Hepatocyte (in vitro differentiated cells): ENCODE results near the gene PDE1C. TPM values are rescaled to one million over a fixed set of nuclear protein-coding genes. Genes with fewer than 3 reads are reported as not detected.

Source experiments
- DNase-seq: peaks from one replicate; pipeline ENCODE4 v3.0.0-alpha.2; 2016; ENCODE audit warnings: low spot score
- H2AFZ ChIP-seq: fragments of 200-600 bp; sonication (generic); 2 replicates; pipeline ENCODE4 v1.6.0; 2016; ENCODE audit warnings: antibody characterized with exemption, mild to moderate bottlenecking
- H3K27ac ChIP-seq: fragments of 200-600 bp; sonication (generic); 2 replicates; pipeline ENCODE4 v1.5.1; 2016; ENCODE audit warnings: mild to moderate bottlenecking
- H3K27me3 ChIP-seq: fragments of 200-600 bp; sonication (generic); 2 replicates; pipeline ENCODE4 v1.6.1; 2016
- H3K36me3 ChIP-seq: fragments of 200-600 bp; sonication (generic); replicated peaks from 2 replicates; pipeline ENCODE4 v1.5.1; 2016; ENCODE audit warnings: low read depth; ENCODE audit not compliant: insufficient read depth
- H3K4me1 ChIP-seq: fragments of 200-600 bp; sonication (generic); 2 replicates; pipeline ENCODE4 v1.5.1; 2016; ENCODE audit warnings: mild to moderate bottlenecking, moderate library complexity; ENCODE audit not compliant: insufficient read depth
- H3K4me2 ChIP-seq: fragments of 200-600 bp; sonication (generic); 2 replicates; pipeline ENCODE4 v1.6.0; 2016
- H3K4me3 ChIP-seq: fragments of 200-600 bp; sonication (generic); 2 replicates; pipeline ENCODE4 v1.5.1; 2016; ENCODE audit warnings: mild to moderate bottlenecking
- H3K79me2 ChIP-seq: fragments of 200-600 bp; sonication (generic); 2 replicates; pipeline ENCODE4 v1.6.0; 2017; ENCODE audit warnings: mild to moderate bottlenecking
- H3K9me2 ChIP-seq: fragments of 200-600 bp; sonication (generic); replicated peaks from 2 replicates; pipeline ENCODE4 v1.6.0; 2017; ENCODE audit warnings: mild to moderate bottlenecking; ENCODE audit not compliant: insufficient read depth
- H3K9me3 ChIP-seq: fragments of 200-600 bp; sonication (generic); 2 replicates; pipeline ENCODE4 v1.5.1; 2016; ENCODE audit warnings: low read depth, mild to moderate bottlenecking
- H4K20me1 ChIP-seq: fragments of 200-600 bp; sonication (generic); 2 replicates; pipeline ENCODE4 v1.6.0; 2016; ENCODE audit warnings: mild to moderate bottlenecking; ENCODE audit not compliant: insufficient read depth, poor library complexity, severe bottlenecking
- EZH2 ChIP-seq: fragments of 200-600 bp; sonication (generic); IDR thresholded peaks from 2 replicates; pipeline ENCODE4 v1.6.1; 2016; ENCODE audit warnings: antibody characterized with exemption, mild to moderate bottlenecking, borderline replicate concordance
- EZH2phosphoT487 ChIP-seq: fragments of 200-600 bp; sonication (generic); IDR thresholded peaks from one replicate; pipeline ENCODE4 v1.6.1; 2018; ENCODE audit warnings: antibody characterized with exemption, mild to moderate bottlenecking, low read depth, moderate library complexity; ENCODE audit not compliant: unreplicated experiment, severe bottlenecking
- WGBS: methylation state at CpG from one replicate; pipeline ENCODE4 v1.1.6; 2016; ENCODE audit warnings: low lambda C conversion rate; ENCODE audit errors: missing lambda C conversion rate; 5-methylcytosine and 5-hydroxymethylcytosine counted together
- polyA plus RNA-seq: library from polyadenylated mRNA; unstranded; fragments of >200 nt; fragmentation: Nextera tagmentation; extraction: Ambion mirVana; gene quantifications from 2 replicates; pipeline ENCODE4 v1.2.1, GENCODE V29; 2016
- total RNA-seq: library from RNA; depleted of rRNA; stranded (reverse); fragments of >200 nt; gene quantifications from 2 replicates; pipeline ENCODE4 v1.2.3, GENCODE V29; 2014
- TF ChIP-seq, protein P1 (sequence below): fragments of 200-600 bp; sonication (generic); IDR thresholded peaks from 2 replicates; pipeline ENCODE4 v1.5.1; 2016; ENCODE audit warnings: antibody characterized with exemption, mild to moderate bottlenecking; ENCODE audit not compliant: poor library complexity

Gene PDE1C
- total and polyA plus RNA-seq, 2 experiments from 2014 or later = 1.8 to 5.0 TPM

- Histone ChIP-seq H3K27me3 (no peaks in the 10 kb centered on the region), H3K79me2 (no peaks in the 10 kb centered on the region), H3K9me3 (no peaks in the 10 kb centered on the region), H3K36me3 (no peaks in the 10 kb centered on the region), H3K4me1 (no peaks in the 10 kb centered on the region), H3K27ac (no peak overlapping the region), H3K4me3 (no peak overlapping the region), H3K9me2 (no peaks in the 10 kb centered on the region), H3K4me2 (no peak overlapping the region), H4K20me1 (no peaks in the 10 kb centered on the region), H2AFZ (no peak overlapping the region)
- no peak for DNase-seq
- TF ChIP-seq, protein P1, sequence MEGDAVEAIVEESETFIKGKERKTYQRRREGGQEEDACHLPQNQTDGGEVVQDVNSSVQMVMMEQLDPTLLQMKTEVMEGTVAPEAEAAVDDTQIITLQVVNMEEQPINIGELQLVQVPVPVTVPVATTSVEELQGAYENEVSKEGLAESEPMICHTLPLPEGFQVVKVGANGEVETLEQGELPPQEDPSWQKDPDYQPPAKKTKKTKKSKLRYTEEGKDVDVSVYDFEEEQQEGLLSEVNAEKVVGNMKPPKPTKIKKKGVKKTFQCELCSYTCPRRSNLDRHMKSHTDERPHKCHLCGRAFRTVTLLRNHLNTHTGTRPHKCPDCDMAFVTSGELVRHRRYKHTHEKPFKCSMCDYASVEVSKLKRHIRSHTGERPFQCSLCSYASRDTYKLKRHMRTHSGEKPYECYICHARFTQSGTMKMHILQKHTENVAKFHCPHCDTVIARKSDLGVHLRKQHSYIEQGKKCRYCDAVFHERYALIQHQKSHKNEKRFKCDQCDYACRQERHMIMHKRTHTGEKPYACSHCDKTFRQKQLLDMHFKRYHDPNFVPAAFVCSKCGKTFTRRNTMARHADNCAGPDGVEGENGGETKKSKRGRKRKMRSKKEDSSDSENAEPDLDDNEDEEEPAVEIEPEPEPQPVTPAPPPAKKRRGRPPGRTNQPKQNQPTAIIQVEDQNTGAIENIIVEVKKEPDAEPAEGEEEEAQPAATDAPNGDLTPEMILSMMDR = no peak
Observed at GRCh38 chr7:31828520-31828919, 241.7 kb downstream of the PDE1C start.

DNA sequence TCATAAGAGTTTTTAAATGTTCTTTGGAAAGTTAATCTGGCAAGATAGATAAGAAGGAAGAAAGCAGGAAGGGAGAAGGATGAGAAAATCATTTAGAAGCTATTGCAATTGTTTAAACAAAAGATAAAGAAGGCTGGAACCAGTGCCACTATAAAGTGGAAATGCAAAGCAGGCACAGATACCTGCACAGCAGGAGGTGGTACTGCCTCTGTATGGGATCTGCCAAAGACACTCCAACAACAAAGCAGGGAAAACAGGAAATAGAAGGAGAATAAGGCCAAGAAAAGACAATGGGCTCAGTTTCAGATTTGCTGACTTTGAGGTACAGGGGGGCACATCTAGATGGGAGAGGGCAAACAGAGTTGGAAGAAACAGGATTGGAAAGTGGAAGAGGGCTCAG is 244.6 kb downstream of the PDE1C start:
- Histone ChIP-seq H3K27ac (no peak overlapping the region), H3K36me3 (no peaks in the 10 kb centered on the region), H3K27me3 (no peaks in the 10 kb centered on the region), H3K9me3 (no peaks in the 10 kb centered on the region), H3K79me2 (no peaks in the 10 kb centered on the region), H3K4me1 (no peaks in the 10 kb centered on the region), H4K20me1 (no peaks in the 10 kb centered on the region), H2AFZ (no peak overlapping the region), H3K9me2 (no peaks in the 10 kb centered on the region), H3K4me3 (no peak overlapping the region), H3K4me2 (no peak overlapping the region)
- TF ChIP-seq, protein P1 = no peak
- no peak for TF ChIP-seq EZH2
- TF ChIP-seq EZH2phosphoT487 = no peak
- DNase-seq = no peak

- H3K4me3 ChIP-seq = no peak overlapping the region
- H3K27ac ChIP-seq = no peak overlapping the region
- TF ChIP-seq EZH2phosphoT487 (no peak), EZH2 (no peak)
- TF ChIP-seq, protein P1 = no peak
- no peak overlapping the region for H3K4me2 ChIP-seq
- H4K20me1 ChIP-seq = no peaks in the 10 kb centered on the region
- no peaks in the 10 kb centered on the region for H3K27me3 ChIP-seq
- H2AFZ ChIP-seq = no peak overlapping the region
- no peak for DNase-seq
- no peaks in the 10 kb centered on the region for H3K9me3 ChIP-seq
- no peaks in the 10 kb centered on the region for H3K36me3 ChIP-seq
- H3K79me2 ChIP-seq = no peaks in the 10 kb centered on the region
- H3K9me2 ChIP-seq = no peaks in the 10 kb centered on the region
- H3K4me1 ChIP-seq = no peaks in the 10 kb centered on the region
- WGBS = 96% methylated on average over 5 of the region's 5 CpGs
Observed at GRCh38 chr7:31819031-31819430, 251.2 kb downstream of the PDE1C start.

GRCh38 chr7:31816810-31817209 is 253.4 kb downstream of the PDE1C start:
- H3K36me3 ChIP-seq = no peaks in the 10 kb centered on the region
- H3K9me3 ChIP-seq = no peaks in the 10 kb centered on the region
- TF ChIP-seq EZH2 = no peak
- no peak for TF ChIP-seq EZH2phosphoT487
- TF ChIP-seq, protein P1 = no peak
- 66% methylated on average over 5 of the region's 5 CpGs for WGBS
- H3K27ac ChIP-seq = no peak overlapping the region
- H4K20me1 ChIP-seq = no peaks in the 10 kb centered on the region
- no peaks in the 10 kb centered on the region for H3K4me1 ChIP-seq
- no peaks in the 10 kb centered on the region for H3K9me2 ChIP-seq
- no peak overlapping the region for H3K4me3 ChIP-seq
- no peak overlapping the region for H3K4me2 ChIP-seq
- no peak overlapping the region for H2AFZ ChIP-seq
- no peak for DNase-seq
- no peaks in the 10 kb centered on the region for H3K79me2 ChIP-seq
- no peaks in the 10 kb centered on the region for H3K27me3 ChIP-seq
